Suppressor macrophage treated with lipopolysaccharide for 1 hour (primary cell): ENCODE data around the gene VKORC1L1.
A peak's percentile ranks its signal among the peaks of the same experiment; 100 is the strongest.
"Not testable (repeated sequence)": the region's sequence is repeated elsewhere in the genome, so short reads cannot be mapped to it uniquely, and the experiment has no call there.

ENCODE experiments used
- DNase-seq, 3 donors: peaks; one replicate each; pipeline ENCODE4 v3.0.0-alpha.2; 2020 to 2022

Gene VKORC1L1

DNA sequence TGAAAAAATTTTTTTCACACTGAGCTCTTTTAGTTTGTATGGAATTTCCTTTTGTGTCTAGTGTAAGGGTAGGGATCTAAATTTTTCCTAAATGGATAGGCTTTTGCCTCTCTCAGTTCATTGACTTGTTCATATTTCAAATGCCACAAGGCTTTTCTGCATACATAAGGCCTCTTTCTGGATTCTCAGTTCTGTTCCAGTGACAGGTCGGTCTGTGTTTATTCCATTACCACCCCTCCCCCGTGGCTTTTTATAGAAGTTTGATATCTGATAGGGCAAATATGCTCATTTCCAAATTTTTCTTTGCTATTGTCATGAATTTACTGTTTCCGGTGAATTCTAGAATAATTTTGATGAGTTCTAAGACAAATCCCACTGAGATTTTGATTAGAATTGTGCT lies 12.7 kb downstream of the VKORC1L1 start:
- DNase-seq, result not testable (repeated sequence)

DNA sequence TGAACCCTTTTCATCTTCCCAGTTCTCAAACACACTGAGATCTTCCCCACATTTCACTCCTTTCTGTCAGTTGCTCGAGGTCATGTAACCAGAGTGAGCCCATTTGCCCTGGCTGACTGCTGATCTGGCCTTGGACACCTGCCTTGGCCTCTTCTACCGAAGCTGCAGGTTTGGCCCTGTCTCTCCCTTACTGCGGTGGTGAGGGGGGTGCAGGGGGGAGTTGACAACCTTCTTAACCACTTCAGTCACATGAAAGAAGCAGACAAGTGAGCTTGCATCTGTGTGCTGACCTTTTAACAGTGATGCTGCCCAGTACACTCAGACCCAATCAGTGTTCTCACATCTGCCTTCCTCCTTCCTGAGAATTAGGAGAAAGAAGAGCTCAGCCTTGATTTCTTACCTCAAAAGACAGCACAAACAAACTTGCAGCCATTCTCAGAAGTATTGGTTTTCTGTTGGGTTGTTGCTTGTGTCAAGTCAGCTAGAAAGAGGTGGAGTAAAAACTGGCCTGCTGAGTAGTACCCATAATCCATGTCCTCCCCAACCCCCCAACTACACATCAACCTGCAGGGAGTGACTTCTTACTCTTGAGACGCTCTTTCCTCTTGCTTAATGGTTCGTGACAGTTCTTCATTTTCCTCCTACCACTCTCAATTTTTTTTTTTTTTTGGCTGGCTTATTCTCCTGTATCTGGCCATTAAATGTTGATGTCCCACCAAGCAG lies 15.7 kb downstream of the VKORC1L1 start:
- DNase-seq, result not testable (repeated sequence)

DNA sequence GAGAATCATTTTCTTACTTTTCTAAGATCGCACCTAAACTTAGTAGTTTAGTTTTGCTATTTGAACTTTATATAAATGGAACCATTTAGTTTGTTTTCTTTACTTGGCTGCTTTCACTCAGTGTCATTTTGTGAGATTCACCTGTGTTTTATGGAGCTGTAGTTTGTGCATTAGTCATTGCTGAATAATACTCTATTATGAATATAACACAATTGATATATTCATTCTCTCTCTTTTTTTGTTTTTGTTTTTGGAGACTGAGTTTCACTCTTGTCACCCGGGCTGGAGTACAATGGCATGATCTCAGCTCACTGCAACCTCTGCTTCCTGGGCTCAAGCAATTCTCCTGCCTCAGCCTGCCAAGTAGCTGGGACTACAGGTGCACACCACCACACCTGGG lies 16.8 kb downstream of the VKORC1L1 start:
- DNase-seq, result not testable (repeated sequence)

DNA sequence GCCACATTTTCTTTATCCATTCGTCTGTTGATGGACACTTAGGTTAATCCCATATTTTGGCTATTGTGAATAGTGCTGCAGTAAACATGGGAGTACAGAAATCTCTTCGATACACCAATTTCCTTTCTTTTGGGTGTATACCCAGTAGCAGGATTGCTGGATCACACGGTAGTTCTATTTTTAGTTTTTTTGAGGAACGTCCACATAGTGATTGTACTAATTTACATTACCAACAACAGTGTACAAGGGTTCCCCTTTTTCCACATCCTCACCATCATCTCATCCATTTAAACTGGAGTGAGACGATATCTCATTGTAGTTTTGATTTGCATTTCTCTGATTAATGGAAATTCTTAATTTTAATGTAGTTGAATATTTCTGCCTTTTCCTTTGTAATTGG lies 19.3 kb downstream of the VKORC1L1 start:
- DNase-seq, result peak; percentile 29 to 62 (median 56)

DNA sequence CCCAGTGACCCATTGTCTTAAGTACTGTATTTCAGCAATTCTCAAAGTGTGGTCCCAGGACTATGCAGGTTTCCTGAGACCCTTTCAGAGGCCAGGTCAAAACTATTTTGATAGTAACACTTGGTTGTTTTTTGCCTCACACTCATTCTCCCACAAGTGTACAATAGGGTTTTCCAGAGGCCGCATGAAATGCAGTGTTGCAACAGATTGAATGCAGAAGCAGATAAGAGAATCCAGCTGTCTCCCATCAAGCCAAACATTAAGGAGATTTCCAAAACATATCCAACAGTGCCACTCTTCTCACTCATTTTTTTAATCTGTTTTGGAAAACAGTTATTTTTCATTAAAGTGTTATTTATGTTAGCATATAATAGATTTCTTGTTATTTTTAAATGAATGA lies 20.0 kb downstream of the VKORC1L1 start:
- no peak for DNase-seq

DNA sequence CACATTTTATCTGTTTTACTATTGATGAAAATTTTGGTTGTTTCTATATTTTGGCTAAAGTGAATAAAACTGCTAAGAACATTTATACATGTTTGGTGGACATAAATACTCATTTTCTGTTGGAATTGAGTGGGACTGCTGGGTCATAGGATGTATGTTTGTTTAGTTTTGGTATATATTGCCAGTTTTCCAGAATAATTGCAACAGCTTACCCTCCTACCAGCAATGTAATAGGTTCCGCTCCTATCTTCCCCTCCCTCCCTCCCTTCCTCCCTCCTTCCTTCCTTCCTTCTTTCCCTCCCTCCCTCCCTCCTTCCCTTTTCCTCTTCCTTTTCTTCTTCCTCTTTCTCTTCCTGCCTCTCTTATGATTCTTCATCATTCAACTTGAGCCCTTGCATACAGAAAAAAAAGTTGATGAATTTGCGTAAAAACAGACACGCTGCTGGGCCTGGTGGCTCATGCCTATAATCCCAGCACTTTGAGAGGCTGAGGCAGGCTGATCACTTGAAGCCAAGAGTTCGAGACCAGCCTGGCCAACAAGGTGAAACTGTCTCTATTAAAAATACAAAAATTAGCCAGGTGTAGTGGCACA lies 23.5 kb downstream of the VKORC1L1 start:
- DNase-seq, result no peak

DNA sequence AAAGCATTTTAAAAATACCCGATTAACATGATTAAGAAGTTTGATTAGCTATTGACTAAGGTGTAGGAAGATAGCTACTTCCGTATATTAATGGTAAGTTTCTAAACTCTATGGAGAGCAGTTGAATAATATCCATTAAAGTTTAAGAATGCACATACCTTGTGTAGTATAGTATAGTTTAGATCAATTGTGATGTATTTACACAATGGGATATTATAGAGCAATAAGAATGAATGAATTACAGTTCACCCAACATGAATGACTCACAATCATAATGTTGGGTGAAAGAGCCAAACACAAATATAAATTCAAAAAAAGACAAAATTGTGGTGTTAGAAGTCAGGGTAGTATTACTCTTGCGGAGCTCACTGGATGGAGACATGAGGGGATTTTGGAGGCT lies 24.4 kb downstream of the VKORC1L1 start:
- DNase-seq, result not testable (repeated sequence)

DNA sequence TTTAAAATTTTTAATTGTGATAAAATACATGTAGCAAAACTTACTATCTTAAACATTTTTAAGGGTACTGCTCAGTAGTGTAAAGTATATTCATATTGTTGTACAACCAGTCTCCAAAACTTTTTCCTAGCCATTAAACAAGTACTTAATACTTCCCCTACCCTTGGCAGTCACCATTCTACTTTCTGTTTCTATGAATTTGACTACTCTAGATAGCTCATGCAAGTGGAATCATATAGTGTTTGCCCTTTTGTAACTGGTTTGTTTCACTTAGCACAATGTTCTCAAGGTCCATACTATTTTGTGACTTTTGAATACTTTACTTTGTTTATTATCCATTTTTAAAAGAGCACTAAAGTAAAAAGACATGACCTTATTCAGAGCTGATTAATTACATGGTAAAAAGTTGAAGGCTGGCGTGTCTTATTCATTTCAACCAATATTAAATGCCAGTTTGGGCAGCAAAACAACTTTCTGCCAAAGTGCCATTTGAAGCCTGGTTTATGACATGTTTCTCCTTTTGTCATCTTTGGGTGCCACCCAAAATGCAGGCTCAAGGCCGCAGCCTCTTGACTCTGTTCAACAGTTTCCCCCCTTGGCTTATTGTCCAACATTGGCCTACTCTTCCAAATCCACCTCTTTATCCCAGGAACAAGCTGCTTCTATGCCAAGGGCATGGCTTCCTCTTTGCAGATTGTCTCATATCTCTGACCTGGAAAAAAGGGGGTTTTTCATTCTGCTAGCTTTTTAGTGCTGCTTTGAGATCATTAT lies 26.0 kb downstream of the VKORC1L1 start:
- DNase-seq, result not testable (repeated sequence)

DNA sequence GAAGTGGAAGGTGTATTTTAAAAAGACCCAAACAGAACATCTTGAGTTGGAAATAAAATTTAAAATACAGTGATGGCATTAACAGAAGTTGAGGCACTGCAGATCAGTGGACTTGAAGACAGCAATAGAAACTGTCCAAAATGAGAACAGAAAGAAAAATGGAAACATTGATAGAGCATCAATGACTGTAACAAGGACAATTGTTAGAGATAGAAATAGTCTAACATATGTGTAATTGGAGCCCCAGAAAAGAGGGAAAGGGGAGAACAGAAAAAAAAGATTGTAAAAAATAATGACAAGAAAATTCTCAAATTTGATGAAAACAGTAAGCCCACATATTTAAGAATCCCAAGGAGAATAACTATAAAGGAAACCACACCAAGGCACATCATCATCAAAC lies 29.4 kb downstream of the VKORC1L1 start:
- no peak for DNase-seq

DNA sequence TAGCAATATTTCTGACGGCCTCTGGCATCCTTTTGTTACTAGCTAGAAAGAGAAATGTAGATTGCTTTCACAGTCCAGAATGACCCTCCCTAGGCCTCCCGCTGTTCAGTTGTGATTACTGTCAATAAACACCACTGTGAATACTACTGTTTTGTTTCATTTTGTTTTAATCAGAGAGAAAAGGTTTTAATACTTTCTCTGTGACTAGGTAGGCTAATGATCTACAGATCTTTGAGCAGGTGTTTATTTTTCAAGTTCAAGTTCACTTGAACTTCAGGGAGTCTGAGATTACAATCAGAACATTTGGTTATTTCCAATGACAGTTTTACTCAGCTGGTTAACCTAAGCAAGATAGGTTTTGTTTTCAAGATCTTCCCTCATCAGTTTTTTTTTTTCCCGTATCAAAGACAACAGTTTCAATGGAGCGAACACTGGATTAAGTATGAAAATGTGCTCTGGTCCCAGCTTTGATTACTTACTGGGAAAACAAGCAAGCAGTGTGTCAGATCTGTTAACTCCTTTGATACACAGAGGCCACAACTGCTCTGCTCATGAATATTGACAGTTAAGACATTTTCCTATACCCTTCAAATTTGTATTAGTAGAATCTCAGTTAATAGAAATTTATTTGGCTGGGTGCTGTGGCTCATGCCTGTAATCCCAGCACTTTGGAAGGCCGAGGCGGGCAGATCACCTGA lies 34.8 kb downstream of the VKORC1L1 start:
- DNase-seq, result no peak

DNA sequence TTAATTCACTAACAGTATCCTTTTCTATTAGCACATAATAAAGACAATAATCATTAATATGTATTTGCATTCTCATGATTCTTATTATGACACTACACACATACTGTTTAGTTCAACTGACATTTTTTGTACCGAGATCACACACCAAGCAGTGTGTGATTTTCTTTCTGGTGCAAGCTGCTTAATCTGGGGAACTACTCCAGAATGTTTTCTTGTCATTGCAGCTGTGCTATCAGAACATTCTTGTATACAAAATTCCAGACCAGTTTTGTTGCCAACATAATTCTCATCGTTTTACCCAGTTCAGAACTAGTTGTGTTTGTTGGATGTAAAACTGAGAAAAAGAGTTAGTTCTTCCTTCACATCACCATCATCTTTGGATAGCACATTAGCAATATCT lies 37.4 kb downstream of the VKORC1L1 start:
- DNase-seq, result no peak

DNA sequence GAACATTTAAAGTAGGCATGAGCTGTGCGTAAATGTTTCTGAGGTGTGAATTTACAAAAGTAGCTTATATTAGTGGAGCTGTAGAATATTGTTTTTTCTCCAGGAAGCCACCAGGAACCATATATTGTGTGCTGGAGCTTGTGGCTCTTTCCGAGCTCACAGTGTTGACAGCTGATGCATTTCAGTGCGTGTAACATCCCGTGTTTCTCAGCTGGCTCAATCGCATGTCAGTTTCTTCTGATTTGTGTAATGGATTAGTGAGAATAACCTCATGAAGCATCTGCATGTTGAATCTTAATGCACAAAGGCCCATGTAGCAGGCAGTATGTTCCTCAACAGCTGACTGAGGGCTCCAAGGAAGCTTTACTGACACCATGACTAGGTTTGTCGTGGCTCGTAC lies 39.4 kb downstream of the VKORC1L1 start:
- DNase-seq, result no peak

DNA sequence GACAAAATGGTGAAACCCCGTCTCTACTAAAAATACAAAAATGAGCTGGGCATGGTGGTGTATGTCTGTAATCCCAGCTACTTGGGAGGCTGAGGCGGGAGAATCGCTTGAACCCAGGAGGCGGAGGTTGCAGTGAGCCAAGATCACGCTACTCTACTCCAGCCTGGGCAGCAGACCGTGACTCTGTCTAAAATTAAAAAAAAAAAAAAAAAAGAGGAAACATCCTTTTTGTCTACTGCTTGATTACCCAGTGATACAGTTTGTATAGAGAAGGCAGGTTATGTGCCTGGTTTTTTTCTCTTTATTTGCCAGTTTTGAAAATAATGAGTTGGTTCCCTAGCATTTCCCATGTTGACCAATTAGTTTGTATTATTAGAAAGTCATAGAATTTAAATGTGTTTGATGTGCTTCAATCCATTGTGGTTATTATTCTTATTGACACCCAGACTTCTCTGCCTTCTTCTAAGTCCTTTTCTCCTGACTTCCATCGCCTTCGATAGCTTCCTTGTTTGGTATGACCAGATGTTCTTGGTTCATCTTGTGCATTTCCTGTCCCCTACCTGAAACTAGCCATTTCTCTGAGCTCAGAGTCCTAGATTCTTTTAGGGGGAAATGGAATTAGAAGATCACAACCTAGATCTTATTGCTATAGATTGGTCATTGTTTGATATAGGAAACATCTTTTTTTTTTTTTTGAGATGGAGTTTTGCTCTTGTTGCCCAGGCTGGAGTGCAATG lies 43.2 kb downstream of the VKORC1L1 start:
- DNase-seq, result no peak

DNA sequence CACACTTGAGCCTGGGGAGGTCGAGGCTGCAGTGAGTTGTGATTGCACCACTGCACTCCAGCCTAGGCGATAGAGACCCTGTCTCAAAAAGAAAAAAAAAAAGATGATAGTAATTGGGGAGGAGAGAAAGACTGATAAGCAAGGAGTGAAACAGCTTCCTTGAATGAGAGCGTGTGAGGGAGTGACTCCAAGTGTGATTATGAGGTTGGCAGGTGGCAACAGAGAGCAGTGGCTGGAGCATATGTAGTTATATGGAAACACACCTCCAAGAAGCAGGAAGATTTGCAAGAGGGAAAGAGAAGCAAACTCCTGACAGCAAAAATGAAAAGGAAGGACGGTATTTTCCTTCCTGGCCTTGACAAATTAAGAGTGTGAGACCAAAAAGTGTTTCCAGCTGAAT lies 50.4 kb downstream of the VKORC1L1 start:
- DNase-seq, result no peak

DNA sequence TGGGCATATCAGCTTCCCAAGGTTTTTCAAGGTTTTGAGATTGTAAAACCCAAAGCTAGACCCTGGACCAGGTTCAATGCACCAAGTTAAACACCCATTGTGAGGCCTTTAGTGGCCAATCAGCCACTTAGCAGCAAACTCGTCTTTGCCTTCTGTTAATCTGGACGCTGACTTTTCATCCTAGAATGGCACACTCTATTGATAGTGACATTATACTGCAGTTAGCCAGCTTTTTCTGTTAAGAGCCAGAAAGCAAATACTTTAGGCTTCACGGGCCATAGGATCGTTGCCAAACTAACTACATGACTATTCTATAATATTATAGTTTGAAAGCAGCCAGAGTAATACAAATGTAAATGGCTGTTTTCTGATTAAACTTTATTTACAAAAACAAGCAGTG lies 51.3 kb downstream of the VKORC1L1 start:
- no peak for DNase-seq

DNA sequence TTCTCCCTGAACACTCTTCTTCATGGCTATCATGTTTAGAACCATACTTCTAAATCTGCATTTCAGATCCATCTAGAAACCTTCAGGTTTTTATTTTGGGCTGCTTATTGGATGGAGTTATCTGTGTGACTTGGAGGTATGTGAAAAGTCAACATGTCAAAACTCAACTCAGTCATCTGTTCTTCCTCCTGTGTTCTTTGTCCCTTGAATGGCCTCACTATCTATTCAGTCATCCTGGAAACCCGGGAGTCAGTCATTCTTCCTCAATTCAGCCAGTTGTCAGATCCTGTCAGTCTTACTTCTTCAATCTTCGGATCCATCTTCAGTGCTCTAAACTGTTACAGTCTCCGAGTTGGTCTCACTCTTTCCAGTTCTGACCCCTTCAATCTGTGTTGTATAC lies 52.2 kb downstream of the VKORC1L1 start:
- DNase-seq, result peak; percentile 33 to 48 (median 42)

DNA sequence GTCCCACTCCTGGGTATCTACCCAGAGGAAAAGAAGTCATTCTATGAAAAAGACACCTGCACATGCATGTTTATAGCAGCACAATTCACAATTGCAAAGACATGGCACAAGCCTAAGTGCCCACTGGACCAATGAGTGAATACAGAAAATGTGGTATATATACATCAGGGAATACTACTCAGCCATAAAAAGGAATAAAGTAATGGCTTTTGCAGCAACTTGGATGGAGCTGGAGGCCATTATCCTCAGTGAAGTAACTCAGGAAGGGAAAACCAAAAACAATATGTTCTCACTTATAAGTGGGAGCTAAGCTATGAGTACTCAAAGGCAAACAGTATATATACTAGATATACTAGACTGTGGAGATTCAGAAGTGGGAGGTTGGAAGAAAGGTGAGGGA lies 53.7 kb downstream of the VKORC1L1 start:
- no peak for DNase-seq

DNA sequence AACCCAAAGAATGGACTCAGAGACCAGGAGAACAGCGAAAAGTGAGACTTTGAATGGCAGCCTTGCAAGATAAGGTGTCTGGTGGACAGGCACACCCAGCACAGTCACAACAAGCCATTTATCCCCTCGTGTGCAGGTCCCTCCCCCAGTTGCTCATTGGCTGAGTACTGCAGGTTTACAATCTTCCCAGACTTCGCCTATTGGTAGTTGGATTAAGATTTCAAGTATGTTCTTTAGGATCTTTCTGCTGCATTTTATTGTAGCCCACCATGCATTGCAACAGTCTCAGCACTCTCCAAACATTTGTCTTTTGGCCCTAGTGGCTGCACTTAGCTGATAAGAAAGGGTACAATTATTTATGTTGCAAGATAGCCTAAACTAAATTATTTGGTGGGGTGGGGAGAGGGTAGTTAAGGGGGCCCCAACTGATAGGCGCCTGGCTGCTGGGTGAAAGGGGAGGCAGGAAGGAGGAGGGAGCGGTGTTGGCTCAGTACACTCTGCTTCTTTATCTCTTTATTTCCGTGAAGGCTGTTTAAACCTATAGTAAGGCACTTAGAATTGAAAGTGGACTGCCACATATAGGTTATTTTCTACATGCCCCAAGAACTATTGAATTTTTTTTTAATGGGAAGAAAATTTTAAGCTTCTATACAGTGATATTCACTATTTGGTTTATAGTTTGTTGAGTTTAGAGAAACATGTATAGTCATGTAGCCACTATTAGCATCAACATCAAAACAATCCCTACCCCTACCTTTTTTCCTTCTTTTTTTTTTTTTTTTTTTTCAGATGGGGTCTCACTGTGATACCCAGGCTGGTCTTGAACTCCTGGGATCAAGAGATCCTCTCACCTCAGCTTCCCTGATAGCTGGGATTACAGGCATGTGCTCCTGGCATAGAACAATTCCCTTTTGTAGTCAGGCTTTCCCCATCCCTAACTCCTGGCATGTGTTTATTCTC lies 54.9 kb downstream of the VKORC1L1 start:
- no peak for DNase-seq

DNA sequence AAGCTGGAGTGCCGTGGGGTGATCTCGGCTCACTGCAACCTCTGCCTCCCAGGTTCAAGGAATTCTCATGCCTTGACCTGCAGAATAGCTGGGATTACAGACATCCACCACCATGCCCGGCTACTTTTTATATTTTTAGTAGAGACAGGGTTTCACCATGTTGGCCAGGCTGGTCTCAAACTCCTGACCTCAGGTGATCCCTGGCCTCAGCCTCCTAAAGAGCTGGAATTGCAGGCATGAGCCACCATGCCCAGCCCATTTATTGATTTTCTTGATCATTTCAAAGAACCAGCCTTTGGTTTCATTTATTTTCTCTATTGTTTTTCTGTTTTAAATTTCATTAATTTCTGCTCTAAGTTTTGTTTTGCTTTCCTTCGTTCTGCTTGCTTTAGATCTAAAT lies 58.8 kb downstream of the VKORC1L1 start:
- DNase-seq, result no peak

DNA sequence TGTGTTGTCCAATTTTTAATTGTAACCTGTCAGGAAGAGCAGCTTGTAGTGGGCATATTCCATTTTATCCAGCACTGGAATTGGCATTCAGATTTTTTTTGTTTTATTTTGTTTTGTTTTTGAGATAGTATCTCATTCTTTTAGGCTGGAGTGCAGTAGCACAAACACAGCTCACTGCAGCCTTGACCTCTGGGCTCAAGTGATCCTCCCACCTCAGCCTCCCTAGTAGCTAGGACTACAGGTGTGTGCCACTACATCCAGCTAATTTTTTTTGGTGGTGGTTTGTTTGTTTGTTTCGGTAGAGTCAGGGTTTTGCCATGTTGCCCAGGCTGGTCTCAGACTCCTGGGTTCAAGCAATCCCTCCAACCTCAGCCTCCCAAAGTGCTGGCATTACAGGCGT lies 64.4 kb downstream of the VKORC1L1 start:
- DNase-seq, result no peak

DNA sequence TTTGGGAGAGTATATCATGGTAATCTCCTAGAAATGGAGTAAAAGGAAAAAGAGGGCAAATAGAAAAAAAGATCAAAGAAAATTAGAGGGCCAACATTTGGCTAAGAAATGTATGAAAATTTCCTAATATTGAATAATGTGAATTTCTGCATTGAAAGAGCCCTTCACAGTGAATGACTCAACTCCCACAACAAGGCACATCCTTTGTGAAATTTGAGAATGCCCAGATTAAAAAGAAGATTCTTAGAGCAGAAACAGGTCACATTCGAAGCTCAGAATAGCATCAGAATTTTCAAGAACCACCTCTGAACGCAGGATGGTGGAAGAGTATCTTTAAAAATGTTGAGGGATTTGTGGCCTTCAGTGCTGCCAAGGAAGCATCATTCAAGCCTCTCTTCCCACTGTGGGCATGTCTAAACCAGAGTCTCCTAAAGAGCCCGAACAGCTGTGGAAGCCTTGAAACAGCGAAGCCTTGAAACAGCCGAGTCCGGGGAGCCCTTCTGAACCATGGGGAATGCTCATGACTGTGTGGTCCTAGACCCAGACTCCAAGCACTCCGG lies 65.5 kb downstream of the VKORC1L1 start:
- DNase-seq, result no peak
